ENCODE measurements around the gene CHD6. TPM values are rescaled to one million over a fixed set of nuclear protein-coding genes. Genes with fewer than 3 reads are reported as not detected.

CHD6 gene
- total and polyA plus RNA-seq, 2 of the 13 experiments (the other 11 are each of a cell fraction or from before 2014, with no cell fraction given): 14.4 to 52.0 TPM

DNA sequence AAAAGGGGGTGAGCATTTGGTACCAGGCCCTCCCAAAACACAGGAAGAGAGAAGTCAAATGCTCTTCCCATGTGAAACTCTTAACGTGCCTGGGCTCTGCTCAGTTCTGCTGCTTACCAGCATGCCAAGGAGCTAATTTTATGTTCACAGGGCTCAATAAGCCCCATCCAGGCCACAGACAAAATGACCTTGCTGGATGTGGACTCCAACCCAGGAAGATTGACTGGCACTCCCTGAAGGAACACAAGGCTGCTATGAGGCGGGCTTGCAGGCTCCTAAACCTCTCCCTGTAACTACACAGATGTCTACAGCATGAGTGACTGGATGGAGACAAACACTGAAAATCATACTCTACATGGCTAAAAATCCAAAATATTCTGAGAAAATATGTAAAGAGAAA lies 50.6 kb downstream of the CHD6 start (continued):
- TF ChIP-seq, protein P1, sequence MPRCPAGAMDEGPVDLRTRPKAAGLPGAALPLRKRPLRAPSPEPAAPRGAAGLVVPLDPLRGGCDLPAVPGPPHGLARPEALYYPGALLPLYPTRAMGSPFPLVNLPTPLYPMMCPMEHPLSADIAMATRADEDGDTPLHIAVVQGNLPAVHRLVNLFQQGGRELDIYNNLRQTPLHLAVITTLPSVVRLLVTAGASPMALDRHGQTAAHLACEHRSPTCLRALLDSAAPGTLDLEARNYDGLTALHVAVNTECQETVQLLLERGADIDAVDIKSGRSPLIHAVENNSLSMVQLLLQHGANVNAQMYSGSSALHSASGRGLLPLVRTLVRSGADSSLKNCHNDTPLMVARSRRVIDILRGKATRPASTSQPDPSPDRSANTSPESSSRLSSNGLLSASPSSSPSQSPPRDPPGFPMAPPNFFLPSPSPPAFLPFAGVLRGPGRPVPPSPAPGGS (CRISPR knock-in tag; IDR thresholded peaks at IDR 0.05): no peak
- TF ChIP-seq NPAS2 (CRISPR knock-in tag; IDR thresholded peaks at IDR 0.05; ENCODE audit: borderline replicate concordance) (no peak), ESRRA (CRISPR knock-in tag; IDR thresholded peaks at IDR 0.05; ENCODE audit: low read depth) (no peak), ZNF546 (CRISPR knock-in tag; conservative IDR thresholded peaks at IDR 0.05) (no peak)
- TF ChIP-seq, protein P2, sequence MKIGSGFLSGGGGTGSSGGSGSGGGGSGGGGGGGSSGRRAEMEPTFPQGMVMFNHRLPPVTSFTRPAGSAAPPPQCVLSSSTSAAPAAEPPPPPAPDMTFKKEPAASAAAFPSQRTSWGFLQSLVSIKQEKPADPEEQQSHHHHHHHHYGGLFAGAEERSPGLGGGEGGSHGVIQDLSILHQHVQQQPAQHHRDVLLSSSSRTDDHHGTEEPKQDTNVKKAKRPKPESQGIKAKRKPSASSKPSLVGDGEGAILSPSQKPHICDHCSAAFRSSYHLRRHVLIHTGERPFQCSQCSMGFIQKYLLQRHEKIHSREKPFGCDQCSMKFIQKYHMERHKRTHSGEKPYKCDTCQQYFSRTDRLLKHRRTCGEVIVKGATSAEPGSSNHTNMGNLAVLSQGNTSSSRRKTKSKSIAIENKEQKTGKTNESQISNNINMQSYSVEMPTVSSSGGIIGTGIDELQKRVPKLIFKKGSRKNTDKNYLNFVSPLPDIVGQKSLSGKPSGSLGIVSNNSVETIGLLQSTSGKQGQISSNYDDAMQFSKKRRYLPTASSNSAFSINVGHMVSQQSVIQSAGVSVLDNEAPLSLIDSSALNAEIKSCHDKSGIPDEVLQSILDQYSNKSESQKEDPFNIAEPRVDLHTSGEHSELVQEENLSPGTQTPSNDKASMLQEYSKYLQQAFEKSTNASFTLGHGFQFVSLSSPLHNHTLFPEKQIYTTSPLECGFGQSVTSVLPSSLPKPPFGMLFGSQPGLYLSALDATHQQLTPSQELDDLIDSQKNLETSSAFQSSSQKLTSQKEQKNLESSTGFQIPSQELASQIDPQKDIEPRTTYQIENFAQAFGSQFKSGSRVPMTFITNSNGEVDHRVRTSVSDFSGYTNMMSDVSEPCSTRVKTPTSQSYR (CRISPR knock-in tag; IDR thresholded peaks at IDR 0.05; ENCODE audit: borderline replicate concordance): no peak

DNA sequence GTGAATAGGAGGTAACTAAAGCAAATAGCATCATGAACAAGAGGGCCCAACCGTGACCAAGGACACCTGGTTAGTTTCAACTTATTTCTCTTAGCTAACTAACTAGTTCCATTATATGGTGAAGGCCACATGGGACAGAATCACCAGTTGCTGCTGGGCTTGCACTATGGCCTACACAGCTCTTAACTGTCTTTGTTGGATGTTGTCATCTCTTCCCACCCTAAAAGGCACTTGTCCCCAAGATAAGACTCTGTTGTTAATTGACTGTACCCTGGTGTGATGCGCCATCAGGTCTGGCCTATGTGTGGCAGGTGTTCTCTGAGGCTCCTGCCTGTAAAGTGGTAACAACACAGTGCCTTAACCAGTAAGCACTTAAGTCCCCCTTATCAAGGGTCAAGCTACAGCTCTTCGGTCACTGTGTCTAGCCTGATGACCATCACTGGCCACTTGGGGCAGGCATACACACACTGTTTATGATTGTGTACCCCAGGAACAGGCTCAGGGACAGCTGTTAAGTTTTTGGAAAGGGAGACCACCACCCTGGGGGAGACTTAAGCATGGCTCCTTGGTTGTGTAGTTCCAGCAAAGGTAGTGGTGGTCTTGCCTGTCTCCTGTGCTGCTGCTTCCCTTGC lies 51.2 kb downstream of the CHD6 start:
- 100% methylated on average over 3 of the region's 3 CpGs for WGBS (ENCODE audit: low lambda C conversion rate)
- H3K79me2 ChIP-seq (ENCODE audit: insufficient read depth, low read length): peaks cover 94% of the 10 kb centered on the region
- no peak overlapping the region for H3K4me3 ChIP-seq (replicated peaks in 1 of 3; ENCODE audit: insufficient read depth in 1 of 3, low read depth in 2 of 3, low read length in 3 of 3)
- H3K4me1 ChIP-seq (ENCODE audit: insufficient read depth, low read length): peaks cover 14% of the 10 kb centered on the region
- no peak overlapping the region for H3K4me2 ChIP-seq (ENCODE audit: low read depth, low read length)
- DNase-seq (ENCODE audit: low spot score): no peak
- no peaks in the 10 kb centered on the region for H3K9me3 ChIP-seq (ENCODE audit: low read length)
- H3K9ac ChIP-seq (ENCODE audit: insufficient read depth, low read depth, low read length): no peak overlapping the region
- in situ Hi-C loops (cut with HindIII; ENCODE audit: extremely low pct_ligation_motif_present, low pct_unique_long_range_greater_than_20kb): no loop called here
- no peaks in the 10 kb centered on the region for H3K27me3 ChIP-seq (ENCODE audit: control insufficient read depth in 1 of 2, insufficient read depth in 2 of 2, low read length in 2 of 2)
- no TSS peak for BruUV-seq (replicated peaks)
- no peak for FAIRE-seq
- H3K36me3 ChIP-seq (replicated peaks in 1 of 2; ENCODE audit: control insufficient read depth in 1 of 2, insufficient read depth in 2 of 2, low read length in 2 of 2): peaks cover 0 to 6% of the 10 kb centered on the region in 2 experiments; a peak in 2 of 5 replicates
- H3K27ac ChIP-seq (ENCODE audit: extremely low read length, insufficient read depth, low read length): no peak overlapping the region
- ChIA-PET CTCF (ENCODE audit: low intra/inter-chr PET ratio, low total read pairs) (no interaction called here), POLR2A (no interaction called here)
- intact Hi-C loops (cut with micrococcal nuclease; ENCODE audit: unreplicated experiment): no loop called here
- peak; percentile 65 for ATAC-seq
- peaks cover 49% of the 10 kb centered on the region for H4K20me1 ChIP-seq (ENCODE audit: insufficient read depth, low read length)
- TF ChIP-seq MAFG (CRISPR knock-in tag; IDR thresholded peaks at IDR 0.05): 0 out of 2 replicates have a peak, but pooled peaks have one; percentile 14
- TF ChIP-seq, protein P3, sequence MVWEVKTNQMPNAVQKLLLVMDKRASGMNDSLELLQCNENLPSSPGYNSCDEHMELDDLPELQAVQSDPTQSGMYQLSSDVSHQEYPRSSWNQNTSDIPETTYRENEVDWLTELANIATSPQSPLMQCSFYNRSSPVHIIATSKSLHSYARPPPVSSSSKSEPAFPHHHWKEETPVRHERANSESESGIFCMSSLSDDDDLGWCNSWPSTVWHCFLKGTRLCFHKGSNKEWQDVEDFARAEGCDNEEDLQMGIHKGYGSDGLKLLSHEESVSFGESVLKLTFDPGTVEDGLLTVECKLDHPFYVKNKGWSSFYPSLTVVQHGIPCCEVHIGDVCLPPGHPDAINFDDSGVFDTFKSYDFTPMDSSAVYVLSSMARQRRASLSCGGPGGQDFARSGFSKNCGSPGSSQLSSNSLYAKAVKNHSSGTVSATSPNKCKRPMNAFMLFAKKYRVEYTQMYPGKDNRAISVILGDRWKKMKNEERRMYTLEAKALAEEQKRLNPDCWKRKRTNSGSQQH (CRISPR knock-in tag; IDR thresholded peaks at IDR 0.05; ENCODE audit: low read depth): no peak
- TF ChIP-seq, protein P4, sequence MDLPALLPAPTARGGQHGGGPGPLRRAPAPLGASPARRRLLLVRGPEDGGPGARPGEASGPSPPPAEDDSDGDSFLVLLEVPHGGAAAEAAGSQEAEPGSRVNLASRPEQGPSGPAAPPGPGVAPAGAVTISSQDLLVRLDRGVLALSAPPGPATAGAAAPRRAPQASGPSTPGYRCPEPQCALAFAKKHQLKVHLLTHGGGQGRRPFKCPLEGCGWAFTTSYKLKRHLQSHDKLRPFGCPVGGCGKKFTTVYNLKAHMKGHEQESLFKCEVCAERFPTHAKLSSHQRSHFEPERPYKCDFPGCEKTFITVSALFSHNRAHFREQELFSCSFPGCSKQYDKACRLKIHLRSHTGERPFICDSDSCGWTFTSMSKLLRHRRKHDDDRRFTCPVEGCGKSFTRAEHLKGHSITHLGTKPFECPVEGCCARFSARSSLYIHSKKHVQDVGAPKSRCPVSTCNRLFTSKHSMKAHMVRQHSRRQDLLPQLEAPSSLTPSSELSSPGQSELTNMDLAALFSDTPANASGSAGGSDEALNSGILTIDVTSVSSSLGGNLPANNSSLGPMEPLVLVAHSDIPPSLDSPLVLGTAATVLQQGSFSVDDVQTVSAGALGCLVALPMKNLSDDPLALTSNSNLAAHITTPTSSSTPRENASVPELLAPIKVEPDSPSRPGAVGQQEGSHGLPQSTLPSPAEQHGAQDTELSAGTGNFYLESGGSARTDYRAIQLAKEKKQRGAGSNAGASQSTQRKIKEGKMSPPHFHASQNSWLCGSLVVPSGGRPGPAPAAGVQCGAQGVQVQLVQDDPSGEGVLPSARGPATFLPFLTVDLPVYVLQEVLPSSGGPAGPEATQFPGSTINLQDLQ (CRISPR knock-in tag; IDR thresholded peaks at IDR 0.05): peak; percentile 9; the same call in 1 of the 2 replicates
- no peak for TF ChIP-seq ZNF788 (CRISPR knock-in tag; IDR thresholded peaks at IDR 0.05; ENCODE audit: borderline replicate concordance)
- no peak for TF ChIP-seq ZNF274 (CRISPR knock-in tag; IDR thresholded peaks at IDR 0.05)
- no peak for TF ChIP-seq ZNF546 (CRISPR knock-in tag; conservative IDR thresholded peaks at IDR 0.05)
- TF ChIP-seq, protein P5, sequence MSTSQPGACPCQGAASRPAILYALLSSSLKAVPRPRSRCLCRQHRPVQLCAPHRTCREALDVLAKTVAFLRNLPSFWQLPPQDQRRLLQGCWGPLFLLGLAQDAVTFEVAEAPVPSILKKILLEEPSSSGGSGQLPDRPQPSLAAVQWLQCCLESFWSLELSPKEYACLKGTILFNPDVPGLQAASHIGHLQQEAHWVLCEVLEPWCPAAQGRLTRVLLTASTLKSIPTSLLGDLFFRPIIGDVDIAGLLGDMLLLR (CRISPR knock-in tag; IDR thresholded peaks at IDR 0.05): 0 out of 2 replicates have a peak, but pooled peaks have one; percentile 15
- no peak for TF ChIP-seq GATA4 (IDR thresholded peaks at IDR 0.05; ENCODE audit: borderline replicate concordance, low read depth)
- no peak overlapping the region for H2AFZ ChIP-seq (ENCODE audit: low read length)

All from HepG2 (cell line).